NCI-H146 treated with DMSO at 0.1 percent for 48 hours (cell line): ENCODE measurements around the gene DRAP1.
A peak's percentile ranks its signal among the peaks of the same experiment; 100 is the strongest.
"Not testable (repeated sequence)": the region's sequence is repeated elsewhere in the genome, so short reads cannot be mapped to it uniquely, and the experiment has no call there.

ENCODE experiments used
- DNase-seq: peaks from one replicate; lab custom pipeline; 2025; ENCODE audit not compliant: unreplicated experiment; lab: John Stamatoyannopoulos, UW

DRAP1 gene

GRCh38 chr11:65885808-65886536, 33.3 kb upstream of the DRAP1 start:
- DNase-seq: no peak

GRCh38 chr11:65886826-65887722, 32.2 kb upstream of the DRAP1 start:
- DNase-seq: no peak

GRCh38 chr11:65887723-65888162, 31.5 kb upstream of the DRAP1 start:
- DNase-seq: no peak

GRCh38 chr11:65888163-65888814, 30.9 kb upstream of the DRAP1 start, which contains the start of gene FIBP:
Gene FIBP (minus strand): TSS chr11:65888471. CDS start chr11:65888418, 53 bp downstream.
- DNase-seq: peak; percentile 81

- peak; percentile 82 for DNase-seq
Measured at GRCh38 chr11:65890324-65891218, 28.7 kb upstream of the DRAP1 start, which contains the start of gene CCDC85B. Gene CCDC85B (plus strand): TSS chr11:65890673. CDS start chr11:65890784, 111 bp downstream.

GRCh38 chr11:65891219-65892136, 27.7 kb upstream of the DRAP1 start:
- DNase-seq: no peak

- DNase-seq: not testable (repeated sequence)
Measured at GRCh38 chr11:65892137-65892540, 27.1 kb upstream of the DRAP1 start.

GRCh38 chr11:65892661-65893317, 26.4 kb upstream of the DRAP1 start:
- DNase-seq: no peak

- no peak for DNase-seq
Measured at GRCh38 chr11:65894034-65894591, 25.1 kb upstream of the DRAP1 start.

GRCh38 chr11:65895482-65895981, 23.7 kb upstream of the DRAP1 start:
- DNase-seq: no peak

GRCh38 chr11:65896034-65896999, 22.9 kb upstream of the DRAP1 start:
- DNase-seq: no peak

- no peak for DNase-seq
Measured at GRCh38 chr11:65897020-65897471, 22.2 kb upstream of the DRAP1 start.

- no peak for DNase-seq
Measured at GRCh38 chr11:65898656-65899355, 20.4 kb upstream of the DRAP1 start.

- no peak for DNase-seq
Measured at GRCh38 chr11:65899356-65900124, 19.7 kb upstream of the DRAP1 start.

GRCh38 chr11:65900125-65900898, 18.9 kb upstream of the DRAP1 start, which contains the start of gene FOSL1:
Gene FOSL1 (minus strand): TSS chr11:65900388. CDS start chr11:65900339, 49 bp downstream.
- peak; percentile 68 for DNase-seq
